PC-3 (cell line): ENCODE measurements around the gene MAST2. TPM values are rescaled to one million over a fixed set of nuclear protein-coding genes. Genes with fewer than 3 reads are reported as not detected.

Experiments
- ATAC-seq: fragments of 200-7000 bp; cut with Tn5 transposase; 2 replicates; pipeline ENCODE4 v1.9.1; 2020; ENCODE audit warnings: mild to moderate bottlenecking, moderate library complexity
- BruUV-seq: library from RNA; stranded (reverse); fragments of 400-500 nt; replicated peaks from 2 replicates; lab custom pipeline; 2021; lab: Mats Ljungman, UMichigan
- CTCF ChIA-PET: fragments of 300-600 bp; sonication (Branson Sonifier 250); formaldehyde crosslinking; loops from one replicate; lab custom pipeline; 2022; ENCODE audit warnings: antibody characterized with exemption; lab: Charles Lee
- POLR2A ChIA-PET: fragments of 300-600 bp; sonication (Branson Sonifier 250); formaldehyde crosslinking; loops from one replicate; lab custom pipeline; 2022; ENCODE audit warnings: antibody characterized with exemption; ENCODE audit not compliant: unreplicated experiment; lab: Charles Lee
- DNase-seq: peaks from one replicate; pipeline ENCODE4 v3.0.0-alpha.2; 2015
- H2AFZ ChIP-seq: fragments of 300-600 bp; sonication (generic); 2 replicates; pipeline ENCODE4 v1.6.0; 2016; ENCODE audit warnings: antibody characterized with exemption, low read length
- H3F3A ChIP-seq: fragments of 300-600 bp; sonication (generic); one replicate; pipeline ENCODE4 v1.6.0; 2017; ENCODE audit warnings: antibody characterized with exemption, low read length, control low read depth, mild to moderate bottlenecking; ENCODE audit not compliant: unreplicated experiment
- H3K27ac ChIP-seq: fragments of 300-600 bp; sonication (generic); 2 replicates; pipeline ENCODE4 v1.5.1; 2016; ENCODE audit warnings: mild to moderate bottlenecking, low read length
- H3K27me3 ChIP-seq: fragments of 300-600 bp; sonication (generic); 2 replicates; pipeline ENCODE4 v1.6.1; 2016; ENCODE audit warnings: low read length, mixed read lengths
- H3K36me3 ChIP-seq: fragments of 300-600 bp; sonication (generic); 2 replicates; pipeline ENCODE4 v1.6.1; 2016; ENCODE audit warnings: low read depth, mixed run types, low read length, mixed read lengths
- H3K4me1 ChIP-seq: fragments of 300-600 bp; sonication (generic); 2 replicates; pipeline ENCODE4 v1.5.1; 2016; ENCODE audit warnings: low read length; ENCODE audit not compliant: insufficient read depth
- H3K4me2 ChIP-seq: fragments of 300-600 bp; sonication (generic); 2 replicates; pipeline ENCODE4 v1.6.0; 2016; ENCODE audit warnings: low read length
- H3K4me3 ChIP-seq: fragments of 300-600 bp; sonication (generic); 2 replicates; pipeline ENCODE4 v1.5.1; 2016; ENCODE audit warnings: mild to moderate bottlenecking, low read length, mixed read lengths
- H3K79me2 ChIP-seq: fragments of 300-600 bp; sonication (generic); 2 replicates; pipeline ENCODE4 v1.6.1; 2017; ENCODE audit warnings: low read length, mixed read lengths
- H3K9ac ChIP-seq: fragments of 300-600 bp; sonication (generic); 2 replicates; pipeline ENCODE4 v1.6.0; 2016; ENCODE audit warnings: mild to moderate bottlenecking, low read length
- H3K9me2 ChIP-seq: fragments of 300-600 bp; sonication (generic); replicated peaks from 2 replicates; pipeline ENCODE4 v1.6.1; 2016; ENCODE audit warnings: mixed run types, low read length, mixed read lengths
- H3K9me3 ChIP-seq: fragments of 300-600 bp; sonication (generic); 2 replicates; pipeline ENCODE4 v1.6.1; 2016; ENCODE audit warnings: low read length, mixed read lengths
- H4K20me1 ChIP-seq: fragments of 300-600 bp; sonication (generic); 2 replicates; pipeline ENCODE4 v1.6.1; 2016; ENCODE audit warnings: low read length, mixed read lengths
- CTCF ChIP-seq: fragments of 300-600 bp; sonication (generic); conservative IDR thresholded peaks from 2 replicates; pipeline ENCODE4 v1.5.1; 2017; ENCODE audit warnings: antibody characterized with exemption, low read depth, mild to moderate bottlenecking, low read length
- EZH2 ChIP-seq: fragments of 300-600 bp; sonication (generic); IDR thresholded peaks from one replicate; pipeline ENCODE4 v1.6.1; 2017; ENCODE audit warnings: antibody characterized with exemption, mild to moderate bottlenecking, low read length; ENCODE audit not compliant: unreplicated experiment
- EZH2phosphoT487 ChIP-seq: fragments of 300-600 bp; sonication (generic); IDR thresholded peaks from 2 replicates; pipeline ENCODE4 v1.6.1; 2018; ENCODE audit warnings: mild to moderate bottlenecking, antibody characterized with exemption, low read length, borderline replicate concordance
- intact Hi-C: fragments of 100-400 bp; cut with micrococcal nuclease; formaldehyde crosslinking; loops from 2 replicates; pipeline ENCODE4 v1.9.0; 2023
- total RNA-seq: library from RNA; depleted of rRNA; stranded (reverse); fragments of >200 nt; gene quantifications from 2 replicates; pipeline ENCODE4 v1.2.3, GENCODE V29; 2014

MAST2 gene
- total RNA-seq, 1 experiment from 2014 or later: 29.3 TPM

- H4K20me1 ChIP-seq: no peaks in the 10 kb centered on the region
- H3K4me2 ChIP-seq: no peak overlapping the region
- H3K27me3 ChIP-seq: no peaks in the 10 kb centered on the region
- H2AFZ ChIP-seq: no peak overlapping the region
- BruUV-seq: no TSS peak
- H3K9me2 ChIP-seq: no peaks in the 10 kb centered on the region
- no peak for TF ChIP-seq CTCF
- TF ChIP-seq EZH2phosphoT487: no peak
- TF ChIP-seq EZH2: no peak
- no peaks in the 10 kb centered on the region for H3K79me2 ChIP-seq
- no peaks in the 10 kb centered on the region for H3K4me1 ChIP-seq
- H3K36me3 ChIP-seq: peaks cover 27% of the 10 kb centered on the region
- DNase-seq (no peak), ATAC-seq (no peak)
- ChIA-PET POLR2A (no interaction called here), CTCF (no interaction called here)
- H3K9me3 ChIP-seq: no peaks in the 10 kb centered on the region
- H3F3A ChIP-seq: no peaks in the 10 kb centered on the region
- intact Hi-C loops: no loop called here
- no peak overlapping the region for H3K27ac ChIP-seq
- H3K9ac ChIP-seq: no peak overlapping the region
- H3K4me3 ChIP-seq: no peak overlapping the region
Observed at GRCh38 chr1:46026531-46026930, 223.1 kb downstream of the MAST2 start.

GRCh38 chr1:46027788-46028573, 224.6 kb downstream of the MAST2 start:
- Histone ChIP-seq H3K4me3 (no peak overlapping the region), H3K9ac (no peak overlapping the region), H2AFZ (no peak overlapping the region), H3K4me2 (no peak overlapping the region), H3K36me3 (peaks cover 14% of the 10 kb centered on the region), H3K79me2 (no peaks in the 10 kb centered on the region), H3K27me3 (no peaks in the 10 kb centered on the region), H4K20me1 (no peaks in the 10 kb centered on the region), H3F3A (no peaks in the 10 kb centered on the region), H3K9me3 (no peaks in the 10 kb centered on the region), H3K4me1 (no peaks in the 10 kb centered on the region), H3K9me2 (no peaks in the 10 kb centered on the region), H3K27ac (no peak overlapping the region)
- ChIA-PET CTCF (no interaction called here), POLR2A (no interaction called here)
- ATAC-seq (no peak), DNase-seq (no peak)
- TF ChIP-seq EZH2phosphoT487 (no peak), EZH2 (no peak), CTCF (no peak)
- intact Hi-C loops: no loop called here
- BruUV-seq: no TSS peak
